Femur (tissue), 1 donor: Measurements from ENCODE around the gene FAT2.
"Not testable (repeated sequence)": the region's sequence is repeated elsewhere in the genome, so short reads cannot be mapped to it uniquely, and the experiment has no call there.

Experiments
- DNase-seq: peaks from one replicate; pipeline ENCODE4 v3.0.0-alpha.2; 2017

FAT2 gene

GRCh38 chr5:151580239-151580638 lies 10.9 kb downstream of the FAT2 start:
- no peak for DNase-seq

- DNase-seq: not testable (repeated sequence)
Measured at GRCh38 chr5:151579146-151579545, 12.0 kb downstream of the FAT2 start.

- DNase-seq: no peak
Measured at GRCh38 chr5:151578326-151579025, 12.7 kb downstream of the FAT2 start.

GRCh38 chr5:151577566-151577965 lies 13.6 kb downstream of the FAT2 start:
- DNase-seq: no peak

- DNase-seq: no peak
Measured at GRCh38 chr5:151574444-151574996, 16.6 kb downstream of the FAT2 start.

- DNase-seq: no peak
Measured at GRCh38 chr5:151572657-151573368, 18.3 kb downstream of the FAT2 start.

GRCh38 chr5:151571270-151572173 lies 19.6 kb downstream of the FAT2 start:
- no peak for DNase-seq

GRCh38 chr5:151570512-151571269 lies 20.4 kb downstream of the FAT2 start:
- DNase-seq: no peak

GRCh38 chr5:151570058-151570457 lies 21.1 kb downstream of the FAT2 start:
- DNase-seq: no peak

GRCh38 chr5:151569132-151570046 lies 21.7 kb downstream of the FAT2 start:
- DNase-seq: no peak

GRCh38 chr5:151568036-151568435 lies 23.1 kb downstream of the FAT2 start:
- no peak for DNase-seq

- DNase-seq: no peak
Measured at GRCh38 chr5:151565971-151566370, 25.2 kb downstream of the FAT2 start.

GRCh38 chr5:151562019-151562707 lies 29.0 kb downstream of the FAT2 start:
- no peak for DNase-seq

- no peak for DNase-seq
Measured at GRCh38 chr5:151557951-151558350, 33.2 kb downstream of the FAT2 start.

- no peak for DNase-seq
Measured at GRCh38 chr5:151557466-151557865, 33.7 kb downstream of the FAT2 start.

- DNase-seq: no peak
Measured at GRCh38 chr5:151556806-151557205, 34.3 kb downstream of the FAT2 start.

- DNase-seq: no peak
Measured at GRCh38 chr5:151555760-151556576, 35.2 kb downstream of the FAT2 start.

- no peak for DNase-seq
Measured at GRCh38 chr5:151553695-151554094, 37.4 kb downstream of the FAT2 start.

GRCh38 chr5:151553130-151553670 lies 37.9 kb downstream of the FAT2 start:
- no peak for DNase-seq
